ENCODE results near the gene CHST2. TPM values are rescaled to one million over a fixed set of nuclear protein-coding genes. Genes with fewer than 3 reads are reported as not detected.
"Not testable (repeated sequence)": the region's sequence is repeated elsewhere in the genome, so short reads cannot be mapped to it uniquely, and the experiment has no call there.

Gene CHST2, protein sequence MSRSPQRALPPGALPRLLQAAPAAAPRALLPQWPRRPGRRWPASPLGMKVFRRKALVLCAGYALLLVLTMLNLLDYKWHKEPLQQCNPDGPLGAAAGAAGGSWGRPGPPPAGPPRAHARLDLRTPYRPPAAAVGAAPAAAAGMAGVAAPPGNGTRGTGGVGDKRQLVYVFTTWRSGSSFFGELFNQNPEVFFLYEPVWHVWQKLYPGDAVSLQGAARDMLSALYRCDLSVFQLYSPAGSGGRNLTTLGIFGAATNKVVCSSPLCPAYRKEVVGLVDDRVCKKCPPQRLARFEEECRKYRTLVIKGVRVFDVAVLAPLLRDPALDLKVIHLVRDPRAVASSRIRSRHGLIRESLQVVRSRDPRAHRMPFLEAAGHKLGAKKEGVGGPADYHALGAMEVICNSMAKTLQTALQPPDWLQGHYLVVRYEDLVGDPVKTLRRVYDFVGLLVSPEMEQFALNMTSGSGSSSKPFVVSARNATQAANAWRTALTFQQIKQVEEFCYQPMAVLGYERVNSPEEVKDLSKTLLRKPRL
- 1 to 10 TPM; 1.1 TPM for total RNA-seq
- 1 to 10 TPM in 1 of 2 donors, under 1 TPM in 1; 0.71 to 2.9 TPM for polyA plus RNA-seq

GRCh38 chr3:143119009-143119914 lies at the start of gene CHST2:
CHST2 (plus strand) TSS chr3:143119771; CDS start chr3:143120817, 1,046 bp downstream.
- intact Hi-C loops (cut with micrococcal nuclease) = loop anchor here (2.0 to 5.0 kb wide), 2 partner anchors 118 to 853 kb away; partner anchors contain the start of genes DIPK2A and U2SURP
- Histone ChIP-seq H3K9me3 (ENCODE audit: control insufficient read depth in 1 of 2, low read length in 2 of 2) (no peaks in the 10 kb centered on the region), H3K27ac (ENCODE audit: low read depth, low read length) (peak within 1 kb of the TSS; percentile 26), H3K36me3 (ENCODE audit: insufficient read depth, low read length) (no peaks in the 10 kb centered on the region), H3K4me1 (ENCODE audit: insufficient read depth, low read length) (peaks cover 19% of the 10 kb centered on the region), H3K27me3 (ENCODE audit: insufficient read depth, low read length) (no peaks in the 10 kb centered on the region), H3K4me3 (ENCODE audit: low read length in 2 of 2) (peak within 1 kb of the TSS; percentile 68 to 76)
- H3K27ac Mint-ChIP-seq = peak within 1 kb of the TSS; percentile 42 to 77 (median 61)
- DNase-seq = peak in 4 of 5 donors; percentile 53 to 69 (median 62)
- POLR2A ChIA-PET (ENCODE audit: partially characterized antibody) = interaction anchor here (1.1 to 2.8 kb wide), 3 partner anchors 52 to 237 kb away, joined by 3 to 9 read pairs (median 3); no protein-coding TSS in a partner anchor
- H3K9me3 Mint-ChIP-seq = no peaks in the 10 kb centered on the region
- peak within 1 kb of the TSS; percentile 85 to 94 (median 90) for H3K4me3 Mint-ChIP-seq
- CTCF ChIA-PET (ENCODE audit: partially characterized antibody) = interaction anchor here (1.0 to 1.7 kb wide), 2 partner anchors 52 to 554 kb away, joined by 4 read pairs; no protein-coding TSS in a partner anchor
- peaks cover 18 to 36% (median 22%) of the 10 kb centered on the region in 4 donors for H3K4me1 Mint-ChIP-seq
- H3K27me3 Mint-ChIP-seq = peaks cover 0 to 10% of the 10 kb centered on the region in 2 donors
- H3K36me3 Mint-ChIP-seq = peaks cover 0 to 3% of the 10 kb centered on the region in 2 donors

- DNase-seq = no peak
- Mint-ChIP-seq H3K4me3 (no peak overlapping the region), H3K9me3 (no peaks in the 10 kb centered on the region), H3K4me1 (no peaks in the 10 kb centered on the region), H3K36me3 (no peaks in the 10 kb centered on the region), H3K27me3 (no peaks in the 10 kb centered on the region), H3K27ac (no peak overlapping the region)
- ChIA-PET POLR2A (ENCODE audit: partially characterized antibody) (no interaction called here), CTCF (ENCODE audit: partially characterized antibody) (no interaction called here)
- Histone ChIP-seq H3K27me3 (ENCODE audit: insufficient read depth, low read length) (no peaks in the 10 kb centered on the region), H3K4me1 (ENCODE audit: insufficient read depth, low read length) (no peaks in the 10 kb centered on the region), H3K27ac (ENCODE audit: low read depth, low read length) (no peak overlapping the region), H3K9me3 (ENCODE audit: control insufficient read depth in 1 of 2, low read length in 2 of 2) (no peaks in the 10 kb centered on the region), H3K4me3 (ENCODE audit: low read length in 2 of 2) (no peak overlapping the region), H3K36me3 (ENCODE audit: insufficient read depth, low read length) (no peaks in the 10 kb centered on the region)
- intact Hi-C loops (cut with micrococcal nuclease) = no loop called here
Observed at GRCh38 chr3:143070977-143071551, 48.5 kb upstream of the CHST2 start.

DNA sequence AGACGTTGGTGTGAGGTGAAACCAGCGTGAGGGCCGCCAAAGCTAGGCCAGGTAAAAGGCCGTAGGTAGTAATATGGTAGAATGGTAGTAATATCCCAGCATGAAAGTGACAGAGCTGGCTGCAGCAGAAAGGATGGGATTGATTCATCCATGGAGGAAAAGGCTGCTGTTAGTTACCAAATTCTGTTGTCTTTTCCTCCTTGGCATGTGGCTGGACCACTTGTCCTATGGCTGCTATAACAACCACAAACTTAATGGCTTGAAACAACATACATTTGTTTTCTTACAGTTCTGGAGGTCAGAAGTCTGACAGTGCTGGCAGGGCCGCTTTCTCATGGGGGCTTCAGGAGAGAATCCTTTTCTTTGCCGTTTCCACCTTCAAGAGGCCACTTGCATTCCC lies 47.8 kb upstream of the CHST2 start:
- Mint-ChIP-seq H3K4me3 (no peak overlapping the region), H3K27me3 (no peaks in the 10 kb centered on the region), H3K27ac (no peak overlapping the region), H3K36me3 (no peaks in the 10 kb centered on the region), H3K4me1 (no peaks in the 10 kb centered on the region), H3K9me3 (no peaks in the 10 kb centered on the region)
- H3K36me3 ChIP-seq (ENCODE audit: insufficient read depth, low read length) = no peaks in the 10 kb centered on the region
- DNase-seq = no peak
- ChIA-PET CTCF (ENCODE audit: partially characterized antibody) (no interaction called here), POLR2A (ENCODE audit: partially characterized antibody) (no interaction called here)
- H3K9me3 ChIP-seq (ENCODE audit: control insufficient read depth in 1 of 2, low read length in 2 of 2) = no peaks in the 10 kb centered on the region
- H3K27me3 ChIP-seq (ENCODE audit: insufficient read depth, low read length) = no peaks in the 10 kb centered on the region
- no peak overlapping the region for H3K4me3 ChIP-seq (ENCODE audit: low read length in 2 of 2)
- H3K27ac ChIP-seq (ENCODE audit: low read depth, low read length) = no peak overlapping the region
- intact Hi-C loops (cut with micrococcal nuclease) = no loop called here
- no peaks in the 10 kb centered on the region for H3K4me1 ChIP-seq (ENCODE audit: insufficient read depth, low read length)

DNA sequence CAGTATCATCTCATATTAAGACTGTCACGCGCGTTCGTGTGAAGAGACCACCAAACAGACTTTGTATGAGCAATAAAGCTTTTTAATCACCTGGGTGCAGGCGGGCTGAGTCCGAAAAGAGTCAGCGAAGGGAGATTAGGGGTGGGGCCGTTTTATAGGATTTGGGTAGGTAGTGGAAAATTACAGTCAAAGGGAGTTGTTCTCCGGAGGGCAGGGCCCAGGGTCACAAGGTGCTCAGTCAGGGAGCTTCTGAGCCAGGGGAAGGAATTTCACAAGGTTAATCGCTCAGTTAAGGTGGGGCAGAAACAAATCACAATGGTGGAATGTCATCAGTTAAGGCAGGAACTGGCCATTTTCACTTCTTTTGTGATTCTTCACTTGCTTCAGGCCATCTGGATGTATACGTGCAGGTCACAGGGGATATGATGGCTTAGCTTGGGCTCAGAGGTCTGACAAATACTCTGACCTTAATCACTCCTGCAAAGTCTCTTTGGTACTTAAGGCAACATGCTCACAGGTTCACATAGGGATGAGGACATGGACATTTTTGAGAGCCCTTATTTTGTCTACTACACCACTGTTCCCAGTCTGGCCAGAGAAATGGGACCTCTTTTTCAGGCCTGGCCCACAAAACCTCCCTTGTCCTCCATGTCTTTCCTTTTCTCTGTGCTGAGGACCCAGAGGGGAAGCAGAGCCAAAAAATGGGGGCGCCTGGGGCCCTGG lies 47.1 kb upstream of the CHST2 start:
- H3K36me3 Mint-ChIP-seq; H3K4me1 Mint-ChIP-seq; H3K4me3 Mint-ChIP-seq; DNase-seq; H3K27me3 ChIP-seq (ENCODE audit: insufficient read depth, low read length); POLR2A ChIA-PET (ENCODE audit: partially characterized antibody); H3K27ac ChIP-seq (ENCODE audit: low read depth, low read length); H3K4me3 ChIP-seq (ENCODE audit: low read length in 2 of 2); H3K9me3 Mint-ChIP-seq; H3K4me1 ChIP-seq (ENCODE audit: insufficient read depth, low read length); intact Hi-C loops (cut with micrococcal nuclease); H3K9me3 ChIP-seq (ENCODE audit: control insufficient read depth in 1 of 2, low read length in 2 of 2); H3K27me3 Mint-ChIP-seq; H3K27ac Mint-ChIP-seq; H3K36me3 ChIP-seq (ENCODE audit: insufficient read depth, low read length): not testable (repeated sequence)
- CTCF ChIA-PET (ENCODE audit: partially characterized antibody) = interaction anchor here (0.5 kb wide), 1 partner anchor 1619 kb away, joined by 4 read pairs; no protein-coding TSS in a partner anchor

DNA sequence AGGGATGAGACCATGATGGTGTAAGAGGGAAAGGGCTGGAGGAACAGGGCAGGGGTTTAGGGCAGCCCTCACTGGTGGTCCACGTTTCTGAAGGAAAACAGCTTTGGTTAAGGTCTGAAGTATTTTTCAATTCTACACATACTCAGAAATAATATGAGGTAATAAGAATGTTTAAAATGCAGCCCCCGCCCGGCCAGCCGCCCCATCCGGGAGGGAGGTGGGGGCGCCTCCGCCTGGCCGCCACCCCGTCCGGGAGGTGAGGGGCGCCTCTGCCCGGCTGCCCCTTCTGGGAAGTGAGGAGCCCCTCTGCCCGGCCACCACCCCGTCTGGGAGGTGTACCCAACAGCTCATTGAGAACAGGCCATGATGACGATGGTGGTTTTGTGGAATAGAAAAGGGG lies 46.0 kb upstream of the CHST2 start:
- H3K9me3 ChIP-seq (ENCODE audit: control insufficient read depth in 1 of 2, low read length in 2 of 2); H3K27me3 ChIP-seq (ENCODE audit: insufficient read depth, low read length); H3K27ac Mint-ChIP-seq; H3K4me1 ChIP-seq (ENCODE audit: insufficient read depth, low read length); intact Hi-C loops (cut with micrococcal nuclease); CTCF ChIA-PET (ENCODE audit: partially characterized antibody); DNase-seq; H3K27me3 Mint-ChIP-seq; H3K36me3 Mint-ChIP-seq; H3K4me1 Mint-ChIP-seq; H3K4me3 Mint-ChIP-seq; H3K9me3 Mint-ChIP-seq; H3K4me3 ChIP-seq (ENCODE audit: low read length in 2 of 2); H3K27ac ChIP-seq (ENCODE audit: low read depth, low read length); POLR2A ChIA-PET (ENCODE audit: partially characterized antibody); H3K36me3 ChIP-seq (ENCODE audit: insufficient read depth, low read length): not testable (repeated sequence)

DNA sequence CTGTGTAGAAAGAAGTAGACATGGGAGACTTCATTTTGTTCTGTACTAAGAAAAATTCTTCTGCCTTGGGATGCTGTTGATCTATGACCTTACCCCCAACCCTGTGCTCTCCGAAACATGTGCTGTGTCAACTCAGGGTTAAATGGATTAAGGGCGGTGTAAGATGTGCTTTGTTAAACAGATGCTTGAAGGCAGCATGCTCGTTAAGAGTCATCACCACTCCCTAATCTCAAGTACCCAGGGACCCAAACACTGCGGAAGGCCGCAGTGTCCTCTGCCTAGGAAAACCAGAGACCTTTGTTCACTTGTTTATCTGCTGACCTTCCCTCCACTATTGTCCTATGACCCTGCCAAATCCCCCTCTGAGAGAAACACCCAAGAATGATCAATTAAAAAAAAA lies 45.6 kb upstream of the CHST2 start:
- H3K36me3 Mint-ChIP-seq; H3K9me3 Mint-ChIP-seq; H3K4me3 Mint-ChIP-seq; H3K27me3 ChIP-seq (ENCODE audit: insufficient read depth, low read length); H3K27ac Mint-ChIP-seq; DNase-seq; intact Hi-C loops (cut with micrococcal nuclease); H3K36me3 ChIP-seq (ENCODE audit: insufficient read depth, low read length); POLR2A ChIA-PET (ENCODE audit: partially characterized antibody); H3K27me3 Mint-ChIP-seq; H3K4me3 ChIP-seq (ENCODE audit: low read length in 2 of 2); CTCF ChIA-PET (ENCODE audit: partially characterized antibody); H3K4me1 Mint-ChIP-seq; H3K27ac ChIP-seq (ENCODE audit: low read depth, low read length); H3K9me3 ChIP-seq (ENCODE audit: control insufficient read depth in 1 of 2, low read length in 2 of 2); H3K4me1 ChIP-seq (ENCODE audit: insufficient read depth, low read length): not testable (repeated sequence)
